ENCODE data around the gene SOX21. TPM values are rescaled to one million over a fixed set of nuclear protein-coding genes. Genes with fewer than 3 reads are reported as not detected.

Gene SOX21
- total RNA-seq, 1 donor from 2014 or later = not detected

- Mint-ChIP-seq H3K4me1 (ENCODE audit: low read depth, unreplicated experiment) (no peaks in the 10 kb centered on the region), H3K27ac (ENCODE audit: unreplicated experiment) (no peak overlapping the region), H3K36me3 (ENCODE audit: unreplicated experiment) (no peaks in the 10 kb centered on the region), H3K27me3 (ENCODE audit: unreplicated experiment) (no peaks in the 10 kb centered on the region), H3K4me3 (ENCODE audit: unreplicated experiment) (no peak overlapping the region), H3K9me3 (ENCODE audit: unreplicated experiment) (no peaks in the 10 kb centered on the region)
- no peak for TF ChIP-seq CTCF (IDR thresholded peaks at IDR 0.05; ENCODE audit: partially characterized antibody, unreplicated experiment)
- no peak for DNase-seq
Measured at GRCh38 chr13:94672400-94672799, 39.9 kb downstream of the SOX21 start.

GRCh38 chr13:94667190-94667589 lies 45.2 kb downstream of the SOX21 start:
- DNase-seq = no peak
- Mint-ChIP-seq H3K4me1 (ENCODE audit: low read depth, unreplicated experiment) (peaks cover 5% of the 10 kb centered on the region), H3K4me3 (ENCODE audit: unreplicated experiment) (no peak overlapping the region), H3K9me3 (ENCODE audit: unreplicated experiment) (no peaks in the 10 kb centered on the region), H3K27ac (ENCODE audit: unreplicated experiment) (no peak overlapping the region), H3K36me3 (ENCODE audit: unreplicated experiment) (no peaks in the 10 kb centered on the region), H3K27me3 (ENCODE audit: unreplicated experiment) (no peaks in the 10 kb centered on the region)
- TF ChIP-seq CTCF (IDR thresholded peaks at IDR 0.05; ENCODE audit: partially characterized antibody, unreplicated experiment) = no peak

GRCh38 chr13:94666065-94666464 lies 46.3 kb downstream of the SOX21 start:
- DNase-seq = no peak
- H3K9me3 Mint-ChIP-seq (ENCODE audit: unreplicated experiment) = no peaks in the 10 kb centered on the region
- peaks cover 11% of the 10 kb centered on the region for H3K4me1 Mint-ChIP-seq (ENCODE audit: low read depth, unreplicated experiment)
- H3K27me3 Mint-ChIP-seq (ENCODE audit: unreplicated experiment) = no peaks in the 10 kb centered on the region
- no peaks in the 10 kb centered on the region for H3K36me3 Mint-ChIP-seq (ENCODE audit: unreplicated experiment)
- no peak for TF ChIP-seq CTCF (IDR thresholded peaks at IDR 0.05; ENCODE audit: partially characterized antibody, unreplicated experiment)
- no peak overlapping the region for H3K4me3 Mint-ChIP-seq (ENCODE audit: unreplicated experiment)
- no peak overlapping the region for H3K27ac Mint-ChIP-seq (ENCODE audit: unreplicated experiment)

GRCh38 chr13:94664889-94665288 lies 47.5 kb downstream of the SOX21 start:
- no peaks in the 10 kb centered on the region for H3K36me3 Mint-ChIP-seq (ENCODE audit: unreplicated experiment)
- H3K27me3 Mint-ChIP-seq (ENCODE audit: unreplicated experiment) = no peaks in the 10 kb centered on the region
- no peaks in the 10 kb centered on the region for H3K9me3 Mint-ChIP-seq (ENCODE audit: unreplicated experiment)
- no peak overlapping the region for H3K27ac Mint-ChIP-seq (ENCODE audit: unreplicated experiment)
- H3K4me3 Mint-ChIP-seq (ENCODE audit: unreplicated experiment) = no peak overlapping the region
- H3K4me1 Mint-ChIP-seq (ENCODE audit: low read depth, unreplicated experiment) = peaks cover 16% of the 10 kb centered on the region
- no peak for TF ChIP-seq CTCF (IDR thresholded peaks at IDR 0.05; ENCODE audit: partially characterized antibody, unreplicated experiment)
- DNase-seq = no peak

GRCh38 chr13:94662274-94662945 lies 49.9 kb downstream of the SOX21 start:
- Mint-ChIP-seq H3K4me1 (ENCODE audit: low read depth, unreplicated experiment) (peaks cover 16% of the 10 kb centered on the region), H3K4me3 (ENCODE audit: unreplicated experiment) (no peak overlapping the region), H3K36me3 (ENCODE audit: unreplicated experiment) (no peaks in the 10 kb centered on the region), H3K9me3 (ENCODE audit: unreplicated experiment) (no peaks in the 10 kb centered on the region), H3K27ac (ENCODE audit: unreplicated experiment) (no peak overlapping the region), H3K27me3 (ENCODE audit: unreplicated experiment) (no peaks in the 10 kb centered on the region)
- no peak for DNase-seq
- TF ChIP-seq CTCF (IDR thresholded peaks at IDR 0.05; ENCODE audit: partially characterized antibody, unreplicated experiment) = no peak
